Cardiac fibroblast (primary cell): Measurements from ENCODE around the gene EPHB1.
"Not testable (repeated sequence)": the region's sequence is repeated elsewhere in the genome, so short reads cannot be mapped to it uniquely, and the experiment has no call there.

Source experiments
- DNase-seq, 2 donors: peaks; one replicate each; pipeline versions ENCODE4 v3.0.0 to v3.0.0-alpha.2; 2010; ENCODE audit warnings: low read depth in 2 of 2
- H3K4me3 ChIP-seq, 2 donors: replicated peaks in 1 of 2; 1 replicate in 1 of 2; 2 replicates in 1 of 2; pipeline ENCODE4 v1.5.1; 2011; ENCODE audit warnings: low read depth in 2 of 2, low read length in 2 of 2, mild to moderate bottlenecking in 2 of 2, moderate library complexity in 1 of 2
- TF ChIP-seq, protein P1 (sequence below): IDR thresholded peaks from one replicate; pipeline ENCODE4 v1.5.1; 2011; ENCODE audit warnings: low read depth, mild to moderate bottlenecking, low read length, inconsistent platforms

The EPHB1 gene

GRCh38 chr3:135020181-135020580, 225.1 kb downstream of the EPHB1 start:
- H3K4me3 ChIP-seq: no peak overlapping the region
- DNase-seq: no peak
- TF ChIP-seq, protein P1, sequence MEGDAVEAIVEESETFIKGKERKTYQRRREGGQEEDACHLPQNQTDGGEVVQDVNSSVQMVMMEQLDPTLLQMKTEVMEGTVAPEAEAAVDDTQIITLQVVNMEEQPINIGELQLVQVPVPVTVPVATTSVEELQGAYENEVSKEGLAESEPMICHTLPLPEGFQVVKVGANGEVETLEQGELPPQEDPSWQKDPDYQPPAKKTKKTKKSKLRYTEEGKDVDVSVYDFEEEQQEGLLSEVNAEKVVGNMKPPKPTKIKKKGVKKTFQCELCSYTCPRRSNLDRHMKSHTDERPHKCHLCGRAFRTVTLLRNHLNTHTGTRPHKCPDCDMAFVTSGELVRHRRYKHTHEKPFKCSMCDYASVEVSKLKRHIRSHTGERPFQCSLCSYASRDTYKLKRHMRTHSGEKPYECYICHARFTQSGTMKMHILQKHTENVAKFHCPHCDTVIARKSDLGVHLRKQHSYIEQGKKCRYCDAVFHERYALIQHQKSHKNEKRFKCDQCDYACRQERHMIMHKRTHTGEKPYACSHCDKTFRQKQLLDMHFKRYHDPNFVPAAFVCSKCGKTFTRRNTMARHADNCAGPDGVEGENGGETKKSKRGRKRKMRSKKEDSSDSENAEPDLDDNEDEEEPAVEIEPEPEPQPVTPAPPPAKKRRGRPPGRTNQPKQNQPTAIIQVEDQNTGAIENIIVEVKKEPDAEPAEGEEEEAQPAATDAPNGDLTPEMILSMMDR: no peak

DNA sequence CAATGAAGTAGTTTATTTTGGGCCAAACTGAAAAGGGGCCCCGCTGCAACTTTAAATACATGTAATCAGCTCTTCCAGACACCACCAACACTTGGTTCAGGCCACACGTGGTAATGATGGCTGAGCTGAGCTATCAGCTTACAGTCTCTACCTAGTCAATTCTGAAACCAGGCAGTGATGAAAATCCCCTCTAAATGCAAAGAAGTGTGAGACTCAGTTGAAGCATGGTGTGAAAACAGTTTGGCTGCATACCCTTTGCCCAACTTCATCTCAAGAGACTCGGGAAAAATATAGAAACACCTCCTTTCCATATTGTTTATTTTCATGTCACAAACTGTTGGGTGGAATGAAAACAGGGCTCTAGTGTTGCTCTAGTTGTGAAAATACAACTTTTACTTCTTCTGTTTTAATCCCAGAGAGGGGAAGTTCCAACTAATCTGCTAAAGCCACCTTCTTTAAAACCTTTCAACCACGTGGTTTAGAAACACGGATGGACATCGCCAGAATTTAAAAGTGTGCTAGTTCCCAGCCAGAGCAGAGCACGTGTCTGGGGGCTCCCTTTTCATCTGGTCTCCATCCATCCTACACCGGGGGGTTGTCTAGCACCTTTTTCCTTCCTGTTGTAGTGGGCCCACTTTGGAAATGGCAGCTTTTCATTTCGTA, 229.1 kb downstream of the EPHB1 start:
- no peak for DNase-seq
- H3K4me3 ChIP-seq: no peak overlapping the region
- TF ChIP-seq, protein P1: no peak

- not testable (repeated sequence) for H3K4me3 ChIP-seq
These were observed 235.9 kb downstream of the EPHB1 start for GRCh38 chr3:135030768-135031615.

DNA sequence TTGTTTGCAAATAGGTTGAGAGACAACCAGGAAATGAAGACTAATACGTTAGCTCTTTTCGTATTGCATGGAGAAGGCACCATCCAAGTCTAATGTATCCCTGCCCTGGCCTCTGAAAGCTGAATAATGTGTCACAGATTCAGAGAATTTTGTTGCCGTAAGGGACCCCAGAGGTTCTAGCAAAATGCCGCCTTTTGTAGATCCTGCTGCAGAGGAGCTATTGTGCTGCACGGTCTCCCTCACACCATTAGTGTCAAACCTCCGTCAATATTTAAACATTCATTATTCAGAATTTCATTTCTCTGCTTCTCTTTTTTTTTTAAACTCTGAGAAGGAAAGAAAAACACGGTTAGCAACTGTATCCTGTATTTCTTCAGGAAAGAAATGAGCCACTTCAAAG, 238.7 kb downstream of the EPHB1 start:
- no peak overlapping the region for H3K4me3 ChIP-seq
- TF ChIP-seq, protein P1: no peak
- DNase-seq: no peak

More at GRCh38 chr3:135030768-135031615, 235.9 kb downstream of the EPHB1 start:
- DNase-seq: not testable (repeated sequence)

DNA sequence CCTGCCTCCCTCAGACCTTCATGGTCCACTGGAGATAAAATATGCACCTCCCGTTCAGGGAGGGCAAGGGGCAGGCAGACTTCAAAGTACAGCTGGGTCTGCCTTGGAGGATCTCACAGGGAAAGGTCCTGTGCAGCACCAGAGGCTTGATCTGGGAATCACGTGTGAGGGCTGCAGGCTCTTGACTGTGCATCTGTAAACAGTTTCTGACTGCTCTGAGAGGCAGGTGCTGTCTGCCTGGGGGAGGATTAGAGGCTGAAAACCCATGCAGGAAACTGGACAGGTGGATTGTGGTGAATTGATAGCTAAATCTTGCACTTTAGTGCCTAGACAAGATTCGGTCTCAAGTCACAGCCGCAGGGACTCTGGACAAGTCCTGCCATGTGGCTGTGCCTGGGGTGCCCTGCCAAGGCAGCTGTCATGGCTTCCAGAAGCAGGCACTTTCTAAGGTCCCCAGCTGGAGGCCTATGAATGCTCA, 239.3 kb downstream of the EPHB1 start:
- TF ChIP-seq, protein P1: no peak
- no peak overlapping the region for H3K4me3 ChIP-seq
- no peak for DNase-seq

DNA sequence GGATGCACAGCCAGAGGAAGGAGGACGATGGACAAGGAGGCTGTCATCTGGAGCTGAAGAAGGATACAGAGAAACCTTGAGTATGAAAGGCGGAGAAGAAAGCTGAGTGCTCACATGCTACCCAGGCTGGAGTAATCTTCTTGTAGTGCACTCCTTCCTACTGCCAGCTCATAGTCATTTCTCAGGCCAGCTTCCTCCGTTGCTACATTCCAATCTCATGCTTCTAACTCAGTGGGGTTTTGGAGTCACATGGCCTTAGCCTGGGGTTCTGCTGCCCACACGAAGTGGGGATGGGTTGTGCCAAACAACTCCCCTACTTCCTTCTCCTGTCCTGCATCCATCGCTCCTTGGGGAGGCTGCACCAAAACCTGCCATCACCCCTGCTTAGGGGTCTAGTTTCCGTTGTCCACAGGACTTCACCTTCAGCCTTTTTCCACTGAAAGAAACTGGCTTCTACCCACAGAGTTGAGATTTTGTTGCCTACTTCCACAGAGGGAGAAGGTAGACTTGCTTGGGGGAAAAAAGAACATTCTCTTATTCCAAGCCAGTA, 239.9 kb downstream of the EPHB1 start:
- TF ChIP-seq, protein P1: no peak
- DNase-seq: no peak
- no peak overlapping the region for H3K4me3 ChIP-seq

GRCh38 chr3:135038186-135038585, 243.1 kb downstream of the EPHB1 start:
- TF ChIP-seq, protein P1: no peak
- no peak for DNase-seq

GRCh38 chr3:135039536-135039935, 244.5 kb downstream of the EPHB1 start:
- not testable (repeated sequence) for DNase-seq, H3K4me3 ChIP-seq

More at GRCh38 chr3:135038186-135038585, 243.1 kb downstream of the EPHB1 start:
- H3K4me3 ChIP-seq: no peak overlapping the region
